WTC11 (cell line): ENCODE measurements around the gene COLGALT1.

Source experiments
- ATF1 ChIP-seq: sonication (generic); formaldehyde crosslinking; IDR thresholded peaks from 2 replicates; pipeline ENCODE4 v1.8.1; 2023; ENCODE audit warnings: mild to moderate bottlenecking, moderate library complexity, missing genetic modification reagents
- ATF2 ChIP-seq: sonication (generic); formaldehyde crosslinking; IDR thresholded peaks from 2 replicates; pipeline ENCODE4 v1.8.1; 2022; ENCODE audit warnings: low read depth, missing genetic modification reagents, borderline replicate concordance
- CBFB ChIP-seq: sonication (generic); formaldehyde crosslinking; IDR thresholded peaks from 2 replicates; pipeline ENCODE4 v1.8.1; 2022; ENCODE audit warnings: mild to moderate bottlenecking, low read depth, missing genetic modification reagents
- CTCF ChIP-seq: fragments of 200-600 bp; IDR thresholded peaks from 2 replicates; pipeline ENCODE4 v1.8.0; 2022; ENCODE audit warnings: antibody characterized with exemption
- ESRRA ChIP-seq: sonication (generic); formaldehyde crosslinking; IDR thresholded peaks from 2 replicates; pipeline ENCODE4 v1.8.1; 2022; ENCODE audit warnings: mild to moderate bottlenecking, missing genetic modification reagents, borderline replicate concordance
- NFYB ChIP-seq: sonication (generic); formaldehyde crosslinking; conservative IDR thresholded peaks from 2 replicates; pipeline ENCODE4 v1.8.0; 2022; ENCODE audit warnings: low read depth, missing genetic modification reagents
- NR2C2 ChIP-seq: sonication (generic); formaldehyde crosslinking; IDR thresholded peaks from 2 replicates; pipeline ENCODE4 v1.8.0; 2022; ENCODE audit warnings: mild to moderate bottlenecking, missing genetic modification reagents
- ZNF232 ChIP-seq: sonication (generic); formaldehyde crosslinking; IDR thresholded peaks from 2 replicates; pipeline ENCODE4 v1.8.0; 2022; ENCODE audit warnings: mild to moderate bottlenecking, missing genetic modification reagents
- ZNF263 ChIP-seq: sonication (generic); formaldehyde crosslinking; IDR thresholded peaks from 2 replicates; pipeline ENCODE4 v1.8.1; 2022; ENCODE audit warnings: low read depth, mild to moderate bottlenecking, moderate library complexity, missing genetic modification reagents
- ZNF512 ChIP-seq: sonication (generic); formaldehyde crosslinking; IDR thresholded peaks from 2 replicates; pipeline ENCODE4 v1.8.1; 2022; ENCODE audit warnings: missing genetic modification reagents, borderline replicate concordance
- TF ChIP-seq, protein P1 (sequence below): sonication (generic); formaldehyde crosslinking; conservative IDR thresholded peaks from 2 replicates; pipeline ENCODE4 v1.8.1; 2022; ENCODE audit warnings: mild to moderate bottlenecking, missing genetic modification reagents
- TF ChIP-seq, protein P2 (sequence below): sonication (generic); formaldehyde crosslinking; IDR thresholded peaks from 2 replicates; pipeline ENCODE4 v1.8.0; 2022; ENCODE audit warnings: mild to moderate bottlenecking, missing genetic modification reagents

- TF ChIP-seq, protein P1, sequence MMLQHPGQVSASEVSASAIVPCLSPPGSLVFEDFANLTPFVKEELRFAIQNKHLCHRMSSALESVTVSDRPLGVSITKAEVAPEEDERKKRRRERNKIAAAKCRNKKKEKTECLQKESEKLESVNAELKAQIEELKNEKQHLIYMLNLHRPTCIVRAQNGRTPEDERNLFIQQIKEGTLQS (CRISPR knock-in tag): no peak
- TF ChIP-seq CBFB (CRISPR knock-in tag) (no peak), CTCF (no peak), ZNF512 (CRISPR knock-in tag) (no peak), ESRRA (no peak), ATF1 (CRISPR knock-in tag) (no peak), NR2C2 (CRISPR knock-in tag) (no peak), NFYB (CRISPR knock-in tag) (no peak), ATF2 (no peak), ZNF263 (CRISPR knock-in tag) (no peak), ZNF232 (CRISPR knock-in tag) (no peak)
- TF ChIP-seq, protein P2, sequence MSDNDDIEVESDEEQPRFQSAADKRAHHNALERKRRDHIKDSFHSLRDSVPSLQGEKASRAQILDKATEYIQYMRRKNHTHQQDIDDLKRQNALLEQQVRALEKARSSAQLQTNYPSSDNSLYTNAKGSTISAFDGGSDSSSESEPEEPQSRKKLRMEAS: no peak
Measured at GRCh38 chr19:17624314-17624991, 69.0 kb downstream of the COLGALT1 start.
